ENCODE results near the gene TMED4. TPM values are rescaled to one million over a fixed set of nuclear protein-coding genes. Genes with fewer than 3 reads are reported as not detected.
A peak's percentile ranks its signal among the peaks of the same experiment; 100 is the strongest.

The TMED4 gene
- total and polyA plus RNA-seq, 2 of the 13 experiments (the other 11 are each of a cell fraction or from before 2014, with no cell fraction given) = 81.4 to 109 TPM

DNA sequence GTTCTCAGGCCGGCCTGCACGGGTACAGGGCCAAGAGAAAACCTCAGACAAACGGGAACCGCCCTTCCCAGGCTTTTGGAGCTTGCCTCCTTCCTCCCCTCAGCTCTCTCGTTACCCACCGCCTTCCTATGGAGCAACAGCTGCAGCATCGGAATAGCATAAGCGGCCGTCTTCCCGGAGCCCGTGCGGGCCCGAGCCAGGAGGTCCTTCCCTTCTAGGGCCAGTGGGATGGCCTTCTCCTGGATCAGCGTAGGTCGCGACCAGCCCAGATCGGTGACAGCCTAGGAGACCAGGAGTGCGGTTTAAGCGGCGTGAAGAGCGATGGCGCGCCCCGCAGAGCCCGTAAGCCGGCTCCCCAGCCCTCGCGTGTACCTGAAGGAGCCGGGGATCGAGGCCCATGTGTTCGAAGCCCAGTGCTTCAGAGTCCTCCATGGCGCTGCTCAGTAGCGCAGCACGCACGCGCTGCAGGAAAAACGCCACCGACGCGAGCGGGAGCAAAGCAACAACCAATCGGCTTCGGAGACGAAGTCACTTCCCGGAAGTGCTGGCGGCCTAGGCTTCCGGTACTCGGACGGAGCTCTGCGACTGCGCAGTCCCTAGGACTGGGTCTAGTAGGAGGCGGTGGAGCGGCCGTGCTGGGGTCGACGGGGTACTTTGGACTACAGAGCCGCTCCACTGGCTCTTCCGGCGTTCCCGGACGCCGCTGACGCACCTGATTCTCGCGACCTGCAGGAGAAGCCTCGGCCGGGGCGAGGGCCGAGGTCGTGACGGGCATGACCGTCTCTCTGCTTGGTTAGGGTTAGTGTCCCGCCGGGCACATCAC is 8.4 kb downstream of the TMED4 start, which contains the start of gene DDX56 (continued):
- TF ChIP-seq MBNL3 (CRISPR knock-in tag; conservative IDR thresholded peaks at IDR 0.05) (no peak), RFX5 (IDR thresholded peaks at IDR 0.05; ENCODE audit: low read depth, low read length) (peak; percentile 71), NCOA1 (CRISPR knock-in tag; IDR thresholded peaks at IDR 0.05) (no peak), ZNF30 (CRISPR knock-in tag; IDR thresholded peaks at IDR 0.05) (peak; percentile 85), KDM4B (CRISPR knock-in tag; IDR thresholded peaks at IDR 0.05) (peak; percentile 56; the same call in 1 of the 2 replicates), MED13 (CRISPR knock-in tag; IDR thresholded peaks at IDR 0.05) (peak; percentile 90), ZNF850 (CRISPR knock-in tag; conservative IDR thresholded peaks at IDR 0.05) (no peak), HNRNPK (IDR thresholded peaks at IDR 0.05; ENCODE audit: low read depth, low read length, poor library complexity, severe bottlenecking) (no peak), HMGA1 (CRISPR knock-in tag; conservative IDR thresholded peaks at IDR 0.05) (no peak), NFIC (IDR thresholded peaks at IDR 0.05; ENCODE audit: low read length) (no peak), ZNF264 (CRISPR knock-in tag; IDR thresholded peaks at IDR 0.05) (peak; percentile 89), ZMAT3 (CRISPR knock-in tag; conservative IDR thresholded peaks at IDR 0.05) (peak; percentile 92), NKX3-1 (CRISPR knock-in tag; IDR thresholded peaks at IDR 0.05) (peak; percentile 97), SOX13 (IDR thresholded peaks at IDR 0.05) (no peak), SOX13 (CRISPR knock-in tag; conservative IDR thresholded peaks at IDR 0.05 in 1 of 2, IDR thresholded peaks at IDR 0.05 in 1 of 2) (no peak; a peak in 1 of 4 replicates), ZNF564 (CRISPR knock-in tag; IDR thresholded peaks at IDR 0.05) (peak; percentile 97), ZNF549 (CRISPR knock-in tag; IDR thresholded peaks at IDR 0.05) (no peak), ZBTB43 (CRISPR knock-in tag; conservative IDR thresholded peaks at IDR 0.05) (peak; percentile 92), ZFP90 (CRISPR knock-in tag; IDR thresholded peaks at IDR 0.05; ENCODE audit: borderline replicate concordance) (peak; percentile 94; the same call in 1 of the 2 replicates), HOXA3 (CRISPR knock-in tag; IDR thresholded peaks at IDR 0.05) (peak; percentile 92), SRF (IDR thresholded peaks at IDR 0.05; ENCODE audit: low read depth, low read length) (no peak), ZNF841 (CRISPR knock-in tag; IDR thresholded peaks at IDR 0.05; ENCODE audit: borderline replicate concordance) (no peak), MAFK (conservative IDR thresholded peaks at IDR 0.05 in 1 of 2, IDR thresholded peaks at IDR 0.05 in 1 of 2; ENCODE audit: low read length in 2 of 2) (0 out of 4 replicates have a peak, but pooled peaks of 1 of the 2 experiments have one; percentile 0), ZNF550 (CRISPR knock-in tag; IDR thresholded peaks at IDR 0.05; ENCODE audit: borderline replicate concordance) (no peak), PLRG1 (conservative IDR thresholded peaks at IDR 0.05) (no peak), ZNF280B (CRISPR knock-in tag; IDR thresholded peaks at IDR 0.05; ENCODE audit: borderline replicate concordance) (peak; percentile 86; the same call in 1 of the 2 replicates), ZFAT (CRISPR knock-in tag; conservative IDR thresholded peaks at IDR 0.05) (peak; percentile 82; the same call in 1 of the 2 replicates), CCDC6 (CRISPR knock-in tag; IDR thresholded peaks at IDR 0.05) (peak; percentile 83; the same call in 1 of the 2 replicates)
- TF ChIP-seq, protein P1, sequence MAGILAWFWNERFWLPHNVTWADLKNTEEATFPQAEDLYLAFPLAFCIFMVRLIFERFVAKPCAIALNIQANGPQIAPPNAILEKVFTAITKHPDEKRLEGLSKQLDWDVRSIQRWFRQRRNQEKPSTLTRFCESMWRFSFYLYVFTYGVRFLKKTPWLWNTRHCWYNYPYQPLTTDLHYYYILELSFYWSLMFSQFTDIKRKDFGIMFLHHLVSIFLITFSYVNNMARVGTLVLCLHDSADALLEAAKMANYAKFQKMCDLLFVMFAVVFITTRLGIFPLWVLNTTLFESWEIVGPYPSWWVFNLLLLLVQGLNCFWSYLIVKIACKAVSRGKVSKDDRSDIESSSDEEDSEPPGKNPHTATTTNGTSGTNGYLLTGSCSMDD (CRISPR knock-in tag; IDR thresholded peaks at IDR 0.05) = peak; percentile 90
